Measurements from ENCODE around the gene CADPS2.

DNA sequence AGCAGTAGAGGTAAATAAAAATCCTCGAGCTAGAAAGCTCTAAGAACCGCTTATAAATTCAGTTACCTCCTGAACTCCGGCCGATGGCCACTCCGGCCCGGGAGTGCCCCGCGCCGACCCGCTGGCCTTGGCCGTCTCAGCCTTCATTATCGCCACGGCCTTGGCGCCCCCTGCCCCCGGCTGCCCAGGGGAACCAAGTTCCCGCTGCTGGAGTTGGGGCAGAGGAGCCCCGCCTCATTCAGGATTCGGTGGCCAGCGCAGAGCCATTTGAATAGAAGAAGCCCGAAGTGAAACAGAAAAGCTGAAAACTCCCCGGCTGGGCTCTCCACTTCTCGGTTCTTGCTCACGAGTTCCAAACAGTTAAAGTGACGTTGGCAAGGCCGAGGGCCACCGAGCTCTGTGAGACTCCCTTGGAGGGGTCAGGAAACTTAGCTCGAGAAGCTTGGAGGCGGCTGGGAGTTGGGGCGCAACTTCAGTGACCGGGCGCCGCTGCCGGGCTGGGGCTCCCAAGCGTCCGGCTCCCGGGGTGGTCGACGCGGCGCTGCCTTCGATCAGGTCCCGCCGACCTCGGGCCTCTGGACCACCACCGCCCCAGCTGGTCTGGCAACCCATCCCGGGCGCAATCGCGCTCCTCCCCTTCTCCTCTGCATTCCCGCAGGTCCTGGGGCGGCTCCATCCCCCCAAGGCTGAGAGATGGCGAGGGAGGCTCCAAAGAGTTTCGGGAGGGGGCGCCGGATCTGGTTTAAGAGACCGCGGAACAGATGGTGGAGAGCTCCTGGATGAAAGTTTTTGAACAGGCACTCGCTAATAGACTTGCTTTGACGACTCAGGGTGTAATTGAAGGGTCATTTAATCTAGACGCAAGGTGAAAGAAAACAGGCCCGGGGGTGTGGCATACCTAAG, 575.9 kb downstream of the CADPS2 start:
- TF ChIP-seq, protein P1, sequence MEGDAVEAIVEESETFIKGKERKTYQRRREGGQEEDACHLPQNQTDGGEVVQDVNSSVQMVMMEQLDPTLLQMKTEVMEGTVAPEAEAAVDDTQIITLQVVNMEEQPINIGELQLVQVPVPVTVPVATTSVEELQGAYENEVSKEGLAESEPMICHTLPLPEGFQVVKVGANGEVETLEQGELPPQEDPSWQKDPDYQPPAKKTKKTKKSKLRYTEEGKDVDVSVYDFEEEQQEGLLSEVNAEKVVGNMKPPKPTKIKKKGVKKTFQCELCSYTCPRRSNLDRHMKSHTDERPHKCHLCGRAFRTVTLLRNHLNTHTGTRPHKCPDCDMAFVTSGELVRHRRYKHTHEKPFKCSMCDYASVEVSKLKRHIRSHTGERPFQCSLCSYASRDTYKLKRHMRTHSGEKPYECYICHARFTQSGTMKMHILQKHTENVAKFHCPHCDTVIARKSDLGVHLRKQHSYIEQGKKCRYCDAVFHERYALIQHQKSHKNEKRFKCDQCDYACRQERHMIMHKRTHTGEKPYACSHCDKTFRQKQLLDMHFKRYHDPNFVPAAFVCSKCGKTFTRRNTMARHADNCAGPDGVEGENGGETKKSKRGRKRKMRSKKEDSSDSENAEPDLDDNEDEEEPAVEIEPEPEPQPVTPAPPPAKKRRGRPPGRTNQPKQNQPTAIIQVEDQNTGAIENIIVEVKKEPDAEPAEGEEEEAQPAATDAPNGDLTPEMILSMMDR (IDR thresholded peaks at IDR 0.05; ENCODE audit: insufficient read depth, low read length), result no peak
- no peak for TF ChIP-seq POLR2AphosphoS5 (IDR thresholded peaks at IDR 0.05; ENCODE audit: low read depth)
- no peak for TF ChIP-seq REST (IDR thresholded peaks at IDR 0.05; ENCODE audit: insufficient replicate concordance, low read depth)
- no peak for TF ChIP-seq GABPA (IDR thresholded peaks at IDR 0.05; ENCODE audit: low read depth)
- no peak for TF ChIP-seq SPI1 (IDR thresholded peaks at IDR 0.05; ENCODE audit: borderline replicate concordance, low read depth)

Measured in HL-60 (cell line).